Hematopoietic multipotent progenitor cell treated with erythropoietin and hydrocortisone succinate and interleukin-3 and kit ligand, for 4 days (in vitro differentiated cells): ENCODE data around the gene SLC25A13.

ENCODE experiments used
- DNase-seq: peaks from one replicate; pipeline ENCODE4 v3.0.0-alpha.2; 2015

The SLC25A13 gene

GRCh38 chr7:96238976-96239766, 82.7 kb downstream of the SLC25A13 start:
- no peak for DNase-seq

- DNase-seq: no peak
Measured at GRCh38 chr7:96238474-96238873, 83.4 kb downstream of the SLC25A13 start.

- no peak for DNase-seq
Measured at GRCh38 chr7:96237040-96237439, 84.9 kb downstream of the SLC25A13 start.

- peak; percentile 81 for DNase-seq
Measured at GRCh38 chr7:96236198-96237039, 85.5 kb downstream of the SLC25A13 start.

GRCh38 chr7:96235281-96235680, 86.6 kb downstream of the SLC25A13 start:
- DNase-seq: no peak

GRCh38 chr7:96233528-96234154, 88.3 kb downstream of the SLC25A13 start:
- no peak for DNase-seq

GRCh38 chr7:96233084-96233483, 88.8 kb downstream of the SLC25A13 start:
- DNase-seq: no peak

- DNase-seq: no peak
Measured at GRCh38 chr7:96228760-96229159, 93.1 kb downstream of the SLC25A13 start.

- DNase-seq: no peak
Measured at GRCh38 chr7:96225251-96225650, 96.6 kb downstream of the SLC25A13 start.

- DNase-seq: peak; percentile 63
Measured at GRCh38 chr7:96224685-96225084, 97.2 kb downstream of the SLC25A13 start.

GRCh38 chr7:96224073-96224472, 97.8 kb downstream of the SLC25A13 start:
- DNase-seq: no peak

GRCh38 chr7:96221888-96222287, 100.0 kb downstream of the SLC25A13 start:
- DNase-seq: no peak

GRCh38 chr7:96219378-96220130, 102.3 kb downstream of the SLC25A13 start:
- DNase-seq: no peak

GRCh38 chr7:96218664-96219243, 103.1 kb downstream of the SLC25A13 start:
- DNase-seq: peak; percentile 37

- DNase-seq: no peak
Measured at GRCh38 chr7:96217147-96217546, 104.8 kb downstream of the SLC25A13 start.

- no peak for DNase-seq
Measured at GRCh38 chr7:96216373-96216772, 105.5 kb downstream of the SLC25A13 start.

GRCh38 chr7:96212474-96212873, 109.4 kb downstream of the SLC25A13 start:
- no peak for DNase-seq

GRCh38 chr7:96211954-96212353, 109.9 kb downstream of the SLC25A13 start:
- no peak for DNase-seq

GRCh38 chr7:96205665-96206064, 116.2 kb downstream of the SLC25A13 start:
- DNase-seq: peak; percentile 39

- DNase-seq: no peak
Measured at GRCh38 chr7:96204601-96205000, 117.3 kb downstream of the SLC25A13 start.

- no peak for DNase-seq
Measured at GRCh38 chr7:96203786-96204185, 118.1 kb downstream of the SLC25A13 start.

GRCh38 chr7:96202102-96202501, 119.8 kb downstream of the SLC25A13 start:
- no peak for DNase-seq
